GM19239 (cell line): ENCODE results near the gene EEF1B2.
"Not testable (repeated sequence)": the region's sequence is repeated elsewhere in the genome, so short reads cannot be mapped to it uniquely, and the experiment has no call there.

Experiments used
- DNase-seq: peaks from one replicate; pipeline ENCODE4 v3.0.0; 2011; ENCODE audit warnings: low spot score; ENCODE audit not compliant: insufficient read length
- FAIRE-seq: peaks from 2 replicates; lab custom pipeline; 2011; peaks lifted over from hg19 to GRCh38; lab: Jason Lieb, UNC

Gene EEF1B2

DNA sequence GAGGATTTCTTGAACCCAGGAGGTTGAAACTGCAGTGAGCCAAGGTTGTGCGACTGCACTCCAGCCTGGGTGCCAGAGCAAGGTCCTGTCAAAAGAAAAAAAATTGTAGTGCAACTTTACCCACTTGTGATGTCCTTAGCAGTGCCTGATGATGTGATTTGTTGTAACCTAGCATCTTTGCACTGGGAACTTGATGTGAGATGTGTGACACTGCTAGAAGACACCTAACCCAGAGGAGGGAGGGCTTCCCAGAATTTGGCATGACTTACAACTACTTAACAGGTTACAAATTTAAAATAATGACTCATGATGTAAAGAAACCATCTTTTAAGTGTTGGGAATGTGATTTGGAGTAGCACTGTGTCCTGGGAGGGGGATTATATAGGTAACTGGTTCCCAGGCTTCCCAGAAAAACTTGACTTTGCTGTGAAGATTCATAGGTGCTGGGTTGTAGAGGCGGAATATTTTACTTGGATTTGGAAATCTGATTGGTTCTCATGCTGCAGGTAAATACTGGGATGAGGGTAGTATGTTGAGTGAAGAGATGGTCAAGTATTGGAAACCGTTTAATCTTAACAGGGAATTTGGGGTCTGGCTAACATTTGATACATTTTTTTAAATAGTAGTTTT is 3.7 kb downstream of the EEF1B2 start:
- no peak for FAIRE-seq
- DNase-seq, result no peak

DNA sequence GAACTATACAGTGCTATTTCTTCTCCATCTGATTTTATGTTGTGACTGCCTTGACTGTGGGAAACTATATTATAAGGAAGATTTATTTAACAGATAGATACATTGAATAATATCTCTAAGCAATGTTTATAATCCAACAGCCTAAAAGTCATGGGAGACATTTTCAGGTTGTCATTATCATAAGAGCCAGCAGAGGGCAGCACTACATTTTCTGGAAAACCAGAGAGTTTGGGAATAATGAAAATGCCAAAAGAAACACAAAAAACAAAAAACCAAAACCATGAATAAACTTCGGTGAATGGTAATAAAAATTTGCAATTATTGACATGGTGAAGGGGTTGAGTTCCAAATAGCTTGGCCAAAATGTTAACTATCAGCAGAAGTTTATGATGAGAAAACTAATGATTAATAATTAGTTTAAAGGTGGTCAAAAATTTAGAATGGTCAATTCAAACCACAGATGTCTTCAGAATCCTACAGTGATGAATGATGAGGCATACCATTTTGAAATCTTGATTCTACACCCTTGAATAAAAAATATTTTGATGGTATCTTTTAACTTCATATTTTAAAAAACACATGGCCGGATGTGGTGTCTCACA is 4.7 kb downstream of the EEF1B2 start:
- FAIRE-seq, result no peak
- DNase-seq, result no peak

DNA sequence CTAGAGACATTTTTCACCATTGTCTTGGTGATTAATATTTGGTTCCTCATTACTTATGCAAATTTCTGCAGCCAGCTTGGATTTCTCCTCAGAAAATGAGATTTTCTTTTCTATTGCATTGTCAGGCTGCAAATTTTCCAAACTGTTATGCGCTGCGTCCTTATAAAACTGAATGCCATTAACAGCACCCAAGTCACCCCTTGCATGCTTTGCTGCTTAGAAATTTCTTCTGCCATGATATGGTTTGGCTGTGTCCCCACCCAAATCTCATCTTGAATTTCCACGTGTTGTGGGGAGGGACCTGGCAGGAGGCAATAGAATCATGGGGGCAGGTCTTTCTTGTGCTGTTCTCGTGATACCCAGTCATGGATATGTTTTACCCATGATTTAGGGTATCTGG is 8.5 kb downstream of the EEF1B2 start:
- not testable (repeated sequence) for DNase-seq, FAIRE-seq

DNA sequence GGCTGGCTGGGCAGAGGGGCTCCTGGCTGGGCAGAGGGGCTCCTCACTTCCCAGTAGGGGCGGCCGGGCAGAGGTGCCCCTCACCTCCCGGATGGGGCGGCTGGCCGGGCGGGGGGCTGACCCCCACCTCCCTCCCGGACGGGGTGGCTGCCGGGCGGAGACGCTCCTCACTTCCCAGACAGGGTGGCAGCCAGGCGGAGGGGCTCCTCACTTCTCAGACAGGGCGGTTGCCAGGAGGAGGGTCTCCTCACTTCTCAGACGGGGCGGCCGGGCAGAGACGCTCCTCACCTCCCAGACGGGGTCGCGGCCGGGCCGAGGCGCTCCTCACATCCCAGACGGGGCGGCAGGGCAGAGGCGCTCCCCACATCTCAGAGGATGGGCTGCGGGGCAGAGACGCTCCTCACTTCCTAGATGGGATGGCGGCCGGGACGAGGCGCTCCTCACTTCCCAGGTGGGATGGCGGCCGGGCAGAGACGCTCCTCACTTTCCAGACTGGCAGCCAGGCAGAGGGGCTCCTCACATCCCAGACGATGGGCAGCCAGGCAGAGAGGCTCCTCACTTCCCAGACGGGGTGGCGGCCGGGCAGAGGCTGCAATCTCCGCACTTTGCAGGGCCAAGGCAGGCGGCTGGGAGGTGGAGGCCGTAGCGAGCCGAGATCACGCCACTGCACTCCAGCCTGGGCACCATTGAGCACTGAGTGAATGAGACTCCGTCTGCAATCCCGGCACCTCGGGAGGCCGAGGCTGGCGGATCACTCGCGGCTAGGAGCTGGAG is 12.1 kb downstream of the EEF1B2 start:
- FAIRE-seq, DNase-seq: not testable (repeated sequence)

DNA sequence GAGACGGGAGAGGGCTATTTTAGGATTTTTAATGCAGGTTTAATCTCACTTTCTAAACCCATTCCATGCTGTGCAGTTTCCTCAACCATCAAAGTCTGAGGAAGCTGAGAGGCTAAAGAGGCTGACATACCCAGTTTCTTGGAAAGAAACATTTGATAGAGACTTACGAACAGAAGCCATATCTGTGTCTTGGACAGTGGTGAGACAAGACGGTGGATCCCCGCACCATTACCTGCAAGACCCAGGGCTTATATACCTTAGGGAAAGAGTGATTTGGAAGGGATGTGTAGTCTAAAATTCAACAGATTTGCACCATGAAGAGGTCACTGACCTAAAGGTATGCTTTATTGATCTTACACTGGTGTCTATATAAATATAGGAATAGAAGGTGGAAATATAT is 13.5 kb downstream of the EEF1B2 start:
- no peak for FAIRE-seq
- no peak for DNase-seq

DNA sequence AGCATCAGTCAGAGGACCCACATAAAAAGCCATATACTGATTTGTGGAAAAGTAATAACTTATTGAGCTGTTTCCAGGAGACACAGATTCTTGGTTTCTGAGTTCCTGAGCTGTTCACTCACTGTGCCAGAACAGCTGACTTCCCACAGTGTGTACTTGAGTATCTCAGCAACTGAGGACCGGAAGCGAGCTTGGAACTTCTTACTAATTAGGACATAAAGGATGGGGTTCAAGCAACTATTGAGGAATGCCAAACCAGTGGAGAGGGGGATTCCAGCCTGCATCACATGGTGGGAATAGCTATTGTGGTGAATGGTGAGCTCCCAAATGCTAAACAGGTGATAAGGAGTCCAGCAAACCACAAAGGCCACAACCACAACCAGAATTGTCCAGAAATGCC is 16.4 kb downstream of the EEF1B2 start:
- no peak for FAIRE-seq

DNA sequence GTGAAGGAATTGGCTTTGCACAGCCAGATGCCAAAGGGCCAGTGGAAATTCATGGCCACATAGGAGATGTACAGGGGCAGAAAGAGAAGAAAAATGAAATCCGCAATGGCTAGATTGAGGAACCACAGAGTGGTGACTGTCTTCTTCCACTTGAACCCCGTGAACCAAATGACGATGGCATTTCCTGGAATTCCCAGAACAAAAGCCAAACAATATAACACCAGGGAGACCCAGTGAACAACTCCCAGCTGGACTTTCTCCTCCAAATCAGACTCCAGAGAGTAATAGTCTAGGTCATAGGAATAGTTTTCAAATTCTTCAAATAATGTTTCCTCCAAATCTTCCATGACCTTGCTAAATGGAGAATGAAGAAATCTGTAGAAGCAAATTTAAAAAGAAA is 17.2 kb downstream of the EEF1B2 start:
- no peak for FAIRE-seq
- no peak for DNase-seq

More for the DNA sequence above, 16.4 kb downstream of the EEF1B2 start:
- DNase-seq, result no peak

DNA sequence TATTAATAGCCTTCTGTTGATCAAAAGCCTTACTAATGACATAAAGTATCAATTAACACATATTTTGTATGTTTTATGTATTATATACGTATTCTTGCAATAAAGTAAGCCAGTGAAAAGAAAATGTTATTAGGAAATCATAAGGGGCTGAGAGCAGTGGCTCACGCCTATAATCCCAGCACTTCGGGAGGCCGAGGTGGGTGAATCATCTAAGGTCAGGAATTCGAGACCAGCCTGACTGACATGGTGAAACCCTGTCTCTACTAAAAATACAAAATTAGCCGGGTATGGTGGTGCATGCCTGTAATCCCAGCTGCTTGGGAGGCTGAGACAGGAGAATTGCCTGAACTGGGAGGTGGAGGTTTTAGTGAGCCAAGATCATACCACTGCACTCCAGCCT is 21.8 kb downstream of the EEF1B2 start:
- DNase-seq, FAIRE-seq: not testable (repeated sequence)

DNA sequence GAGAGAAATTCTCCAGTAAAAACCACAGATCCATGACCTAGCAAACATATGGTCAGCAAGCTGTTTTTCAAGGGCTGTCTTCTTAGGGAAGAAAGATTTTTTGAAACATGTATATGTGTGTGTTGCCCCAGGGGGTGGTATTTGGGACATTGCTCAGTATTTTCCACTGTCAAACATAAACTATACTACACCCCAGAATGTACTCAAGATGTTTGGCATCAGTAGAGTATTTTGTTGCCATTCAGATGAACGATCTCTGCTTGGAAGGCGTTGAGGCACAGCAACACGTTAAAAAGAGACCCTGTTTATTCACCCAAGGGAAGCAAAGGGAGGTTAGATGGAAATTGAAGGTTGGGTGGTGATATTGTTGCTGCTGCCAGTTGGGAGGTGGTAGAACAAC is 30.0 kb downstream of the EEF1B2 start:
- DNase-seq (no peak), FAIRE-seq (no peak)

DNA sequence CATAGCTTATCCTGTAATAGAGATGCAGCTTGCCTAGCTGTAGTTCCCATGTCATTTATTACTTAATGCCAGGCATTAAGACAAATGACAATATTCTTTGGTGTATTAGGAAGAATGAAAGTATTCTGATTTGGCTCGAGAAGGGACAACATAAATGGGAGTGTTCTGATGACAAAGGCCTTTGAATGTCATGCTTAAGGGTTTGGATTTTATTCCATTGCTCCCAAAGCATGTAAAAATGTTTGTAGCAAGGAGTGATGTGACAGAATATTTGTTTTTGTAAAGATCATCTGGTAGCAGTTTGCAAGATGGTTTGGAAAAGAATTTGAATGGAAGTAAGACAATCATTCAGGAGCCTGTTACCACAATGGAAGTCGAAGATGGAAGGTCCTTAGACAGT is 30.4 kb downstream of the EEF1B2 start:
- DNase-seq, result no peak

DNA sequence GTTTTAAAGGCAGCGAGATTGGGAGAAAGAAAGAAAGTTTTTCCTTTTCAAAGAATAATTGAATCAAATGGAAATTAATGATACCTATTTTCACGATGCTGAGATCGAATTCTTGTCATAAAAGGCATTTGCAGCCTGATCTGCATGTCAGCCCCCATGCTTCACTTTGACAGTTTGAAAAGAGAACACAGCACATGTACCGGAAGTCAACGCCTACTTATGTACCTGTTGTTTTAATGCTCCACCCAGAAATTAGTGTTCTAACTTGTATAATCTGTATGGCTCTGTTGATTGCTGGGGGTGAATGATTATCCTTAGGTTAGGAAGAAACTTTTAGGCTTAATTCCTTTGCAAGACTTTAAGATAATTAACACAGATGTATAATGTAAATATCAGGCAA is 31.0 kb downstream of the EEF1B2 start:
- DNase-seq (no peak), FAIRE-seq (no peak)

More for the DNA sequence above, 30.4 kb downstream of the EEF1B2 start:
- FAIRE-seq, result no peak

DNA sequence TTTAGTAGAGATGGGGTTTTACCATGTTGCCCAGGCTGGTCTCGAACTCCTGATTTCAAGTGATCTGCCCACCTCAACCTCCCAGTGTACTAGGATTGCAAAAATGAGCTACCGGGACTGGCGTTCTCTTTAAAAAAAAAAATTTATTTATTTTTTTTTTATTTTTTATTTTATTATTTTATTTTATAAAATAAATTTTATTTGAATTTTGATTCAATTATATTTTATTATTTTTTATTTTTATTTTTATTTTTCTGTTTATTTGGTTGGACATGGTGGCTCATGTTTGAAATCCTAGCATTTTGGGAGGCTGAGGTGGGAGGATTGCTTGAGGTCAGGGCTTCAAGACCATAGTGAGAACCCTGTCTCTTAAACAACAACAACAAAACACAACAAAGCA is 32.5 kb downstream of the EEF1B2 start:
- FAIRE-seq (no peak), DNase-seq (no peak)

DNA sequence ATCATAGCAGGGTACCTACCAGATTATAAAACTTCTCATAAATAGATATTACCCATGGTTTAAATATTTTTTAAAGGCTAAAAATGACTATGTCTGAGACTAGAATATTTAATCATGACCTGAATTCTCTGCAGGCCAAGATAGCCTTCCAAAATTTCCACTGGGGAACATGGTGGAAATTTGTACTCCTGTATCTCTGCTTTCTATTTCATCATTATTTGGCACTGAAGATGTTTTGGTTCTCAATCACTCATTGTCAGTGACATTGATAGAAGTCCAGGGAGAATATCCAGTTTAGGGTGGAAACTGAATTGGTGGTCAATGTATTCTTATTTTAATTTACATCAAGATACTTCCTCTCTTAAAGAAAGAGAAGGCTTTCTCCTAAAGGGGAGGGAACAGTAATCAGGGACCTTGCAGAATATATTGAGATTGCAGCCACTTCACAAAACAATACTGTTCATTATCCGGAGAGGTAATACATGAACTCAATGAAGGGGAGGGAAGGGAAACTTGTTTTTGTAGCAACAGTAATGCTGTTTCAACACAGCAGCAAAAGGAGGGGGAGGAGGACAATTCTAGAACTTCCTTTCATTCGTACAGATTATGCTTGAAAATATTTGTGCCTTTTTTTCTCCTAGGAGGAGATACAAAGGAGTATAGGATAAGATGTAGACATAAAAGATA is 34.1 kb downstream of the EEF1B2 start:
- DNase-seq (no peak), FAIRE-seq (no peak)

DNA sequence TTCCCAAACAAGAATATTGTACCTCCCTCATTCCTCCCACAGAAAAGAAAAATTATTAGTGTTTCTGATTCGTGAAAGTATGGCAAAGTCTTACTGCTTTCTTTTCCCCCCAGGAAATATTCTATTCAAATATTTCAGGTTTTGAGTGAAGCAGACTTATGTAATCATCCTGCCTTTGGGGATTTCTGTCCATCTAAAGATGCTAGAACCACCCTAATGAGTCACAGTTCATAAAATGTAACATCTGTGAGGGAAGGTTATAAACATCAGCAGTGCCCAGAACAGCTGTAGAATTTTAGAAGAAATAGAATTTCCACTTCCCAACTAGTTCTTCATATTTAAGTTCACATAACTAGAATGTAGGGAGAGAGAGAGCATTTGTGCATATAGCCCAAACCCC is 39.0 kb downstream of the EEF1B2 start:
- no peak for FAIRE-seq

DNA sequence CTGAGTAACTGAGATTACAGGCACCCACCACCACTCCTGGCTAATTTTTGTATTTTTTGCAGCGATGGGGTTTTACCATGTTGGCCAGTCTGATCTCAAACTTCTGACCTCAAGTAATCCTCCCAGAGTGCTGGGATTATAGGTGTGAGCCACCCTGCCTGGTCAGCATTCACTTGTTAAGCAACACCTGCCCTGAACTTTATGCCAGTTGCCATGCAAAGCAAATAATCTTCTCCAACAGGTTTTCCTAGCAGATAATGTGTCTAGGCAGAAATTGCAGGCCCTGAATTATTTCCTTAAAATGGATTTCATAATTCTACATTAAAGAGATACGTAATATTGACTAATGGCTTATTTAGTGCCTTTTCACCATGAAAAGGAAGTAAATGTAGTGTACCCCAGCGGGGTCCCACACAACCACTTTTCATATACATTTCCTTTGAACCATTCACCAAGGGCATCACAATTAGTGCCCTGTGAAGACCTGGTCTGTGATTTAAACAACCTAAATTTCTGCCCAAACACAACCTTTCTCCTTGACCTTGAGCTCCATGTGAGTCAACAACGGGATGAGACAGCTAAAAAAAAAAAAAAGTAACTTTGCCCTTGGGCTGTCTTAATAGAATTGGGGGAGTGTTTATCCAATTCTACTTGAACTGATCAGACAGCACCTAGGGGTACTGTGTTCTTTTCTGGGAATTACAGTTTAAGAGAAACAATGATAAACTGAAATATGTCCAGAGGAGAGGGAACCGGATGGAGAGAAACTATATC is 41.6 kb downstream of the EEF1B2 start:
- FAIRE-seq, result no peak
- DNase-seq, result no peak

More for the DNA sequence above, 39.0 kb downstream of the EEF1B2 start:
- no peak for DNase-seq

DNA sequence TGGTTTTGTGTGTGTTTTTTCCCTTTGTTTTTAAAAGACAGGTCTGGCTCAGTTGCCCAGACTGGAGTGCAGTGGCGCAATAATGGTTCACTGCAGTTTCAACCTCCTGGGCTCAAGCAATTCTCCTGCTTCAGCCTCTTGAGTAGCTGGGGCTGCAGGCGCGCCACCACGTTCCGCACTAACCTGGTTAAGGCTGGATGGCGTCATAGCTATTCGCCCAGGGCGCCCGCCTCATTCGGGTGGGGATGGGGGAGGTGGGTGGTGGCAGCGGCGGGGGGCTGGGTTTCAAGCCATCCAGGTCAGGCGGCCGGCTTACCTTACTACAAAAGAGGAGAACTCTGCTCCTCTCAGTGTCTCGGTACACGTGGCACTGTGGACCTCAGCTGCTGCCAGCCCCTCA is 42.8 kb downstream of the EEF1B2 start:
- DNase-seq, result no peak

DNA sequence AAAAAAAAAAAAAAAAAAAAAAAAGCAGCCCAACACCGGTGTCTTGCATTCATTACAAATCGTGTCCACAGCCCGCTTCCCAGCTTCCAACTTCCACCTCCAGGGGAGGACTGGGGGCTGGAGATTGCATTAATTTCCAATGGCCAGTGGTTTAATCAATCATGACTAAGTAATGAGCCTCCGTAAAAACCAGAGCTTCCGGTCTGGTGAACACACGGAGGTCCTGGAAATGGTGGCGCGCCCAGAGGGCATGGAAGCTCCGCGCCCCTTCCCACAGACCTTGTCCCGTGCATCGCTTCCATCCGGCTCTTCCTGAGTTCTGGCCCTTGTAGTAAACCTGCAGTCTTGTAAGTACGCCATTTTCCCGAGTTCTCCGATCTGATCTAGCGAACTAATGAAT is 43.6 kb downstream of the EEF1B2 start:
- no peak for DNase-seq
- FAIRE-seq, result no peak

More for the DNA sequence above, 42.8 kb downstream of the EEF1B2 start:
- FAIRE-seq, result no peak

DNA sequence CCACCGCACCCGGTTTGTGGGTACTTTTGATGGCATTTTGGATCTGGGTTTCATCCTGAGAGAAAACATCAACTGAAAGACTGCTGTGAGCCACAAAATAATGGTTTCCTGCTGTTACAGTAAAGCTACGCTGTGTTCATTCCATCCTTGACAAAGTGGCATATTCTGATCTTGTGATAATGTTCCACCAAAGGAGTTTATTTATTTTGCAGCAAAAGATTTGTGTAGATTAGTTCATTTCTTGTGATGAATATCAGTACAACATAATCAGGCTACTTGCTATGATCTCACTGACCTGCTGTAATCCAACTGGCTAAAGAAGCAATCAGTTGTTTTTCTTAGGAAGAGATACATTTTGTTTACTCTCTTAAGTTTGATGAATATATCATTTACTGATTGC is 45.0 kb downstream of the EEF1B2 start:
- DNase-seq (no peak), FAIRE-seq (no peak)

DNA sequence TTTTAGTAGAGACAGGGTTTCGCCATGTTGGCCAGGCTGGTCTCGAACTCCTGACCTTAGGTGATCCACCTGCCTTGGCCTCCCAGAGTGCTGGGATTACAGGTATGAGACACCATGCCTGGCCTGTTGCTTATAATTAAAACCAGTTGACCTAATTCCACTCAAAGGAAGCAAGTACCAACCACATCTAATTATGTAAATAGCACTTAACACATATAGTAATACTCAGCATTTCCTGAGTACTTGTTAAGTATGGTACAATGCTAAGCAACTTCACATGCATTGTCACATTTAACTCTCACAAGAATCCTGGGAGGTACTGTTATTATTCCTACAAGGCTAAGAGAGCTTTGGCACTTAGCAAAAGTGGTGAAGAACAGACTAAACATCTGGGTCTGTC is 47.6 kb downstream of the EEF1B2 start:
- DNase-seq, FAIRE-seq: not testable (repeated sequence)

DNA sequence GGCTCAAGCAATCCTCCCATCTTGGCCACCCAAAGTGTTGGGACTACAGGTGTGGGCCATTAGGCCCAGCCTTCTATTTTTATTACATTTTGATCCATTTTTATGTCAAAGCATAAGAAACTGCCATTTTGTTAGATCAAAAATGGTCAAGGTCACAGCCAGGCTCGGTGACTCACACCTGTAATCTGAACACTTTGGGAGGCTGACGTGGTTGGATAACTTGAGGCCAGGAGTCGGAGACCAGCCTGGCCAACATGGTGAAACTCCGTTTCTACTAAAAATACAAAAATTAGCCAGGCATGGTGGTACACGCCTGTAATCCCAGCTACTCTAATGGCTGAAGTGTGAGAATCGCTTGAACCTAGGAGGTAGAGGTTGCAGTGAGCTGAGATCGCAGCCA is 49.2 kb downstream of the EEF1B2 start:
- DNase-seq (no peak), FAIRE-seq (no peak)
